ENCODE data around the gene AP5B1. TPM values are rescaled to one million over a fixed set of nuclear protein-coding genes. Genes with fewer than 3 reads are reported as not detected.
"Not testable (repeated sequence)": the region's sequence is repeated elsewhere in the genome, so short reads cannot be mapped to it uniquely, and the experiment has no call there.

The AP5B1 gene
- total and polyA plus RNA-seq, 8 donors: 2.9 to 39.0 (median 3.8) TPM

GRCh38 chr11:65773784-65774411, 6.9 kb downstream of the AP5B1 start:
- intact Hi-C loops (cut with DNase I): no loop called here
- peaks cover 0 to 82% of the 10 kb centered on the region in 2 donors for H3K4me1 ChIP-seq
- ATAC-seq: no peak

GRCh38 chr11:65771589-65772112, 9.1 kb downstream of the AP5B1 start:
- peaks cover 0 to 78% of the 10 kb centered on the region in 2 donors for H3K4me1 ChIP-seq
- intact Hi-C loops (cut with DNase I): no loop called here
- no peaks in the 10 kb centered on the region for H3K27me3 ChIP-seq
- no peak for ATAC-seq
- H3K9me3 ChIP-seq: no peaks in the 10 kb centered on the region
- H3K27ac ChIP-seq: no peak overlapping the region
- TF ChIP-seq CTCF (IDR thresholded peaks at IDR 0.05): no peak
- no peak overlapping the region for H3K4me3 ChIP-seq
- no peak for DNase-seq
- H3K36me3 ChIP-seq: peaks cover 0 to 1% of the 10 kb centered on the region in 2 donors

More at GRCh38 chr11:65773784-65774411, 6.9 kb downstream of the AP5B1 start:
- no peaks in the 10 kb centered on the region for H3K9me3 ChIP-seq
- peak overlapping the region in 1 of 2 donors; percentile 97 for H3K27ac ChIP-seq
- H3K36me3 ChIP-seq: peaks cover 0 to 24% of the 10 kb centered on the region in 2 donors
- no peak overlapping the region for H3K4me3 ChIP-seq
- no peak for DNase-seq
- no peaks in the 10 kb centered on the region for H3K27me3 ChIP-seq
- TF ChIP-seq CTCF (IDR thresholded peaks at IDR 0.05): no peak

- DNase-seq: no peak
- no peaks in the 10 kb centered on the region for H3K9me3 ChIP-seq
Observed at GRCh38 chr11:65770951-65771567, 9.7 kb downstream of the AP5B1 start.

GRCh38 chr11:65767806-65768205, 13.0 kb downstream of the AP5B1 start:
- Histone ChIP-seq H3K4me1 (peaks cover 0 to 48% of the 10 kb centered on the region in 2 donors), H3K27ac (peak overlapping the region in 1 of 2 donors; percentile 13)
- intact Hi-C loops (cut with DNase I); H3K27me3 ChIP-seq; H3K9me3 ChIP-seq; DNase-seq; H3K4me3 ChIP-seq; H3K36me3 ChIP-seq: not testable (repeated sequence)
- ATAC-seq: peak; percentile 15

More at GRCh38 chr11:65770951-65771567, 9.7 kb downstream of the AP5B1 start:
- Histone ChIP-seq H3K4me1 (peaks cover 0 to 78% of the 10 kb centered on the region in 2 donors), H3K36me3 (no peaks in the 10 kb centered on the region), H3K27ac (no peak overlapping the region), H3K4me3 (no peak overlapping the region), H3K27me3 (no peaks in the 10 kb centered on the region)
- TF ChIP-seq CTCF (IDR thresholded peaks at IDR 0.05): no peak
- intact Hi-C loops (cut with DNase I): no loop called here
- ATAC-seq: no peak

- TF ChIP-seq CTCF (IDR thresholded peaks at IDR 0.05): no peak
- H3K4me1 ChIP-seq: peaks cover 0 to 48% of the 10 kb centered on the region in 2 donors
- no peaks in the 10 kb centered on the region for H3K27me3 ChIP-seq
- intact Hi-C loops (cut with DNase I): no loop called here
- H3K4me3 ChIP-seq: no peak overlapping the region
- no peaks in the 10 kb centered on the region for H3K36me3 ChIP-seq
- no peaks in the 10 kb centered on the region for H3K9me3 ChIP-seq
- peak overlapping the region in 1 of 2 donors; percentile 13 for H3K27ac ChIP-seq
- DNase-seq (no peak), ATAC-seq (no peak)
Observed at GRCh38 chr11:65767406-65767805, 13.4 kb downstream of the AP5B1 start.
